HL-60 (cell line): Measurements from ENCODE around the gene ABCB6.

Experiments
- DNase-seq, 2 experiments: peaks; one replicate each; pipeline ENCODE4 v3.0.0-alpha.2; 2010 to 2020; ENCODE audit warnings: low read depth in 1 of 2, low spot score in 1 of 2
- H3K27ac ChIP-seq: fragments of 250-450 bp; sonication (Bioruptor Pico); replicated peaks from 2 replicates; pipeline ENCODE4 v1.5.1; 2020; ENCODE audit warnings: mild to moderate bottlenecking, moderate library complexity
- H3K27me3 ChIP-seq: fragments of 250-450 bp; sonication (Bioruptor Pico); 2 replicates; pipeline ENCODE4 v1.5.1; 2021; ENCODE audit warnings: mild to moderate bottlenecking, moderate library complexity; ENCODE audit not compliant: insufficient read depth, poor library complexity, severe bottlenecking
- H3K4me3 ChIP-seq: replicated peaks from 2 replicates; pipeline ENCODE4 v1.5.1; 2011; ENCODE audit warnings: mild to moderate bottlenecking, control low read depth, low read length; ENCODE audit not compliant: insufficient read depth
- CTCF ChIP-seq: IDR thresholded peaks from one replicate; pipeline ENCODE4 v1.5.1; 2011; ENCODE audit warnings: low read length, control low read depth, inconsistent platforms; ENCODE audit not compliant: insufficient read depth
- GABPA ChIP-seq: IDR thresholded peaks from 2 replicates; pipeline ENCODE4 v1.6.1; 2012; ENCODE audit warnings: low read depth
- POLR2AphosphoS5 ChIP-seq: IDR thresholded peaks from 2 replicates; pipeline ENCODE4 v1.6.1; 2012; ENCODE audit warnings: low read depth
- SPI1 ChIP-seq: IDR thresholded peaks from 2 replicates; pipeline ENCODE4 v1.6.1; 2012; ENCODE audit warnings: low read depth, mild to moderate bottlenecking, borderline replicate concordance
- TF ChIP-seq, protein P1 (sequence below): IDR thresholded peaks from 2 replicates; pipeline ENCODE4 v1.6.1; 2012; ENCODE audit warnings: low read depth; ENCODE audit not compliant: insufficient replicate concordance

The ABCB6 gene

GRCh38 chr2:219216535-219216915 is 2.2 kb downstream of the ABCB6 start:
- no peak overlapping the region for H3K27ac ChIP-seq

GRCh38 chr2:219215871-219216534 is 2.8 kb downstream of the ABCB6 start:
- TF ChIP-seq SPI1 (no peak), POLR2AphosphoS5 (no peak), GABPA (no peak), CTCF (no peak)
- TF ChIP-seq, protein P1, sequence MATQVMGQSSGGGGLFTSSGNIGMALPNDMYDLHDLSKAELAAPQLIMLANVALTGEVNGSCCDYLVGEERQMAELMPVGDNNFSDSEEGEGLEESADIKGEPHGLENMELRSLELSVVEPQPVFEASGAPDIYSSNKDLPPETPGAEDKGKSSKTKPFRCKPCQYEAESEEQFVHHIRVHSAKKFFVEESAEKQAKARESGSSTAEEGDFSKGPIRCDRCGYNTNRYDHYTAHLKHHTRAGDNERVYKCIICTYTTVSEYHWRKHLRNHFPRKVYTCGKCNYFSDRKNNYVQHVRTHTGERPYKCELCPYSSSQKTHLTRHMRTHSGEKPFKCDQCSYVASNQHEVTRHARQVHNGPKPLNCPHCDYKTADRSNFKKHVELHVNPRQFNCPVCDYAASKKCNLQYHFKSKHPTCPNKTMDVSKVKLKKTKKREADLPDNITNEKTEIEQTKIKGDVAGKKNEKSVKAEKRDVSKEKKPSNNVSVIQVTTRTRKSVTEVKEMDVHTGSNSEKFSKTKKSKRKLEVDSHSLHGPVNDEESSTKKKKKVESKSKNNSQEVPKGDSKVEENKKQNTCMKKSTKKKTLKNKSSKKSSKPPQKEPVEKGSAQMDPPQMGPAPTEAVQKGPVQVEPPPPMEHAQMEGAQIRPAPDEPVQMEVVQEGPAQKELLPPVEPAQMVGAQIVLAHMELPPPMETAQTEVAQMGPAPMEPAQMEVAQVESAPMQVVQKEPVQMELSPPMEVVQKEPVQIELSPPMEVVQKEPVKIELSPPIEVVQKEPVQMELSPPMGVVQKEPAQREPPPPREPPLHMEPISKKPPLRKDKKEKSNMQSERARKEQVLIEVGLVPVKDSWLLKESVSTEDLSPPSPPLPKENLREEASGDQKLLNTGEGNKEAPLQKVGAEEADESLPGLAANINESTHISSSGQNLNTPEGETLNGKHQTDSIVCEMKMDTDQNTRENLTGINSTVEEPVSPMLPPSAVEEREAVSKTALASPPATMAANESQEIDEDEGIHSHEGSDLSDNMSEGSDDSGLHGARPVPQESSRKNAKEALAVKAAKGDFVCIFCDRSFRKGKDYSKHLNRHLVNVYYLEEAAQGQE, result no peak
- peaks cover 2% of the 10 kb centered on the region for H3K27me3 ChIP-seq
- no peak overlapping the region for H3K4me3 ChIP-seq
- no peak for DNase-seq
- H3K27ac ChIP-seq, result no peak overlapping the region

More at GRCh38 chr2:219216535-219216915, 2.2 kb downstream of the ABCB6 start:
- no peak overlapping the region for H3K4me3 ChIP-seq
- TF ChIP-seq GABPA (no peak), SPI1 (no peak), POLR2AphosphoS5 (no peak), CTCF (no peak)
- TF ChIP-seq, protein P1, result no peak
- no peak for DNase-seq
- H3K27me3 ChIP-seq, result peaks cover 2% of the 10 kb centered on the region

DNA sequence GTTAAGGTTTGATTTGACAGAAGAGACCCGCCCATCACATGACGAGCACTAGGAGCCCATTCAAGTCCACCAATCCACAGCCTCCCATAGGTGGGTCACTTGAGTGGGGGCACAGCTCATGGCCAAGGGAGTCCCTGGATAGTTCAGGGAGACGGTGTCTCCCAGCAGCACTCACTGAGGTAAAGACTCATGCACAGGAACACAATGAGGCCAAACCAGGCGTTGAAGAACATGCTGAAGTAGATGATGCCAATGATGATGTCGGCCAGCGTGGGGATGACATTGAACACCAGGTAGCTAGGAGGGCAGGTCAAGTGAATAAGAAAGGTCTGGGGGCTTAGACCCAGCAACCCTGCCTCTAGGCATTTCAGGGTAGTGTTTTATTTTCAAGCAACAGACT is 4.0 kb downstream of the ABCB6 start:
- no peak overlapping the region for H3K27ac ChIP-seq
- DNase-seq, result no peak
- TF ChIP-seq, protein P1, result no peak
- TF ChIP-seq CTCF (no peak), SPI1 (no peak)
- no peak overlapping the region for H3K4me3 ChIP-seq
- peaks cover 2% of the 10 kb centered on the region for H3K27me3 ChIP-seq
